Activated CD4-positive, alpha-beta T cell treated with anti-CD3 and anti-CD28 coated beads, Interleukin-10, Interleukin-2, amounts not matched to agents 100 ng/mL and 50 ng/mL, durations not matched to agents 16 hours and 8 hours (primary cell): ENCODE results near the gene DENND1A.
"Not testable (repeated sequence)": the region's sequence is repeated elsewhere in the genome, so short reads cannot be mapped to it uniquely, and the experiment has no call there.

Source experiments
- DNase-seq: peaks from one replicate; pipeline ENCODE4 v3.0.0-alpha.2; 2020

Gene DENND1A

GRCh38 chr9:123445981-123446610 lies 483.8 kb downstream of the DENND1A start:
- no peak for DNase-seq

- DNase-seq: no peak
Observed at GRCh38 chr9:123445116-123445515, 484.8 kb downstream of the DENND1A start.

GRCh38 chr9:123441769-123442168 lies 488.2 kb downstream of the DENND1A start:
- no peak for DNase-seq

GRCh38 chr9:123440256-123440655 lies 489.7 kb downstream of the DENND1A start:
- no peak for DNase-seq

GRCh38 chr9:123438821-123439220 lies 491.1 kb downstream of the DENND1A start:
- no peak for DNase-seq

GRCh38 chr9:123438321-123438720 lies 491.6 kb downstream of the DENND1A start:
- DNase-seq: no peak

- DNase-seq: no peak
Observed at GRCh38 chr9:123437201-123437600, 492.7 kb downstream of the DENND1A start.

GRCh38 chr9:123435471-123435870 lies 494.5 kb downstream of the DENND1A start:
- DNase-seq: no peak

- DNase-seq: no peak
Observed at GRCh38 chr9:123434619-123435240, 495.2 kb downstream of the DENND1A start.

GRCh38 chr9:123432331-123433236 lies 497.3 kb downstream of the DENND1A start:
- no peak for DNase-seq

- no peak for DNase-seq
Observed at GRCh38 chr9:123431581-123431980, 498.3 kb downstream of the DENND1A start.

- not testable (repeated sequence) for DNase-seq
Observed at GRCh38 chr9:123428450-123428849, 501.5 kb downstream of the DENND1A start.

GRCh38 chr9:123426406-123426805 lies 503.5 kb downstream of the DENND1A start:
- DNase-seq: no peak

- DNase-seq: no peak
Observed at GRCh38 chr9:123425836-123426365, 504.0 kb downstream of the DENND1A start.

- DNase-seq: no peak
Observed at GRCh38 chr9:123425261-123425821, 504.6 kb downstream of the DENND1A start.

- DNase-seq: no peak
Observed at GRCh38 chr9:123424552-123425225, 505.2 kb downstream of the DENND1A start.

GRCh38 chr9:123424131-123424530 lies 505.8 kb downstream of the DENND1A start:
- no peak for DNase-seq

GRCh38 chr9:123423311-123423640 lies 506.6 kb downstream of the DENND1A start:
- DNase-seq: no peak

GRCh38 chr9:123422635-123423310 lies 507.2 kb downstream of the DENND1A start:
- DNase-seq: no peak

- DNase-seq: no peak
Observed at GRCh38 chr9:123421801-123422455, 508.0 kb downstream of the DENND1A start.

GRCh38 chr9:123421186-123421585 lies 508.7 kb downstream of the DENND1A start:
- no peak for DNase-seq
